Fibroblast of the conjunctiva (primary cell): ENCODE results near the gene PEX1.
"Not testable (repeated sequence)": the region's sequence is repeated elsewhere in the genome, so short reads cannot be mapped to it uniquely, and the experiment has no call there.

Source experiments
- DNase-seq: peaks from one replicate; pipeline ENCODE4 v3.0.0-alpha.2; 2010; ENCODE audit warnings: low read depth

PEX1 gene

DNA sequence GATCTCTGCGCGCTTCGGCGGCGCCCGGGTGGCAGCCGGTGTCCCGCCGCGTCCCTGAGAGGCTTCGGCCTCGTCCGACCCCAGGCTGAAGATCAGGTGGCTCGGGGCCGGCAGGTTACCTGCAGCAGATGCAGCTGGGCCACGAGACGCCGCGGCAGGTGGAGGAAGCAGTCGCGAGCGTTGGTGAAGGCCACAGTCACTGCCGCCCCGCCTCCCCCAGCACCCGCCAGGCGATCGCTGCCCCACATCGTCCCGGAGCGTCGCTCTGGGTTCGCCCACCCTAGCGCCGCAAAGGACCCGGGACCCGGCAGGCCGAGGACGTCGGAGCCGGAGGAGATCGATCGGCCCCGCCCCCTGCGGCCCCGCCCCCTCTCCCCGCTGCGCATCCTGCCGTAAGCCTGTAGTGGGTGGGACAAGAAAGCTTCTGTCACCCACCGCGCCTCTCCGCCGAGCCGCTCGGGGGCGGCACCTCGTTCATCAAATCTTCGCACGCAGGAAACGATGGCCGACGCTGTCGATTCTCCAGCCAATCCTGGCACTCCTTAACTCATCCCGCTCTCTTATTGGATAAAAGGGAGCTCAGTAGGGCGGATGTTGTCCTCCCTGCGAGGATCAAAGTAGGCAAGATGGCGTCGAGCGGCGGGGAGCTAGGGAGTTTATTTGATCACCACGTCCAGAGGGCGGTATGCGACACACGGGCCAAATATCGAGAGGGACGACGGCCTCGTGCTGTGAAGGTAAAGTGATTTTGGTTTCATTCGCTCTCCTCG is at the start of gene PEX1, which contains the start of gene RBM48:
TSS of gene PEX1 (minus strand) at position 333 of the 770 bp plus-strand sequence. CDS start at position 248, 85 bp downstream.
TSS of gene RBM48 (plus strand) at position 608 of the 770 bp plus-strand sequence. CDS start at position 627, 19 bp downstream.
- peak; percentile 98 for DNase-seq

DNA sequence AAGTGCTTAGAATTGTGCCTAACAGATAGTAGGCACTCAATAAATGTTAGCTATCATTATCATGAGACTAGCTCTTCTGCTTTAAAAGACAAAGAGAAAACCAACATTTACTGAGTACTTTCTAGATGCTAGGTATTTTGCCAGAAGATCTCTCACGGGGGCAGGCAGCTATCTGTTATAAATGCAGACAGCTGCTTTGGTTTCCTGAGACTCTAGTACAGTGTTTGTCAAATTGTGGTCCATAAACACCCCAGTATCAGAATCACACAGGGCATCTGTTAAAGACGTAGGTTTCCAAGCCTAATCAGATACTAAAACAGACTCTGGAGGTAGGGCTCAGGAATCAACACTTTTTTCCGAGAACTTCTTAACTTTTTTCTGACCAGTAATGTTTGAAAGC is 48.0 kb upstream of the PEX1 start:
- DNase-seq, result no peak

DNA sequence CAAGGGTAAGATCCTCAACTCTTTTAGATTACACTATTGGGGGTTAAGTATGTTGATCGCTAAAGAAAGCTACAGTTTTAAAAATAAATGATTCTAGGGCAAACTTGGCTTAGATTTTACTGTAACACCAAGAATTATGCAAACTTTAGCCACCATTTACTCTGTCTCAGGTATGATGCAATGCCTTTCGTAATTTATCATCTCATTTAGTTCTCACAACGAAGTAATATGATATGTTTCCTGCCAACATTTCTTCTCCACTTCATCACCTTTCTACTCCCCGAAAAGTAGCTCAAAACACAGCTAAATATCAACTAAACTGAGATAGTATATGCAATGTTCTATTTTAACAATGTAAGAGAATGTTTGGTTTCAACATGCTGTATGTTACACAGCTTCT is 40.8 kb upstream of the PEX1 start:
- no peak for DNase-seq

DNA sequence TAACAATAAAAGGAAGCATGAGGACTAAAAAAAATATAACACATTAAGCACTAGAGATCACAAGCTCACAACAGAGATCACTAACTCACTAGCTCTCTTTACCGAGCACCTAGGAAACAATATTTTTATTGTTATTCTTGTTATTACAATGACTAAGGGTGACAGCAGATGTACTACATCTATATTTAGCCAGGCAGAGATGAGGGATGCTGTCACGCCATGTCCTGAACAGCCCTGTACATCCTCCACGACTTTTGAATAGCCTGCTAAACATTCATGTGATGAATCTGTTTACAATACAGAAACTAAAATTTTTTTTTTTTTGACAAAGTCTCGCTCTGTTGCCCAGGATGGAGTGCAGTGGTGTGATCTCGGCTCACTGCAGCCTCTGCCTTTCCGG is 39.1 kb upstream of the PEX1 start:
- DNase-seq, result no peak

DNA sequence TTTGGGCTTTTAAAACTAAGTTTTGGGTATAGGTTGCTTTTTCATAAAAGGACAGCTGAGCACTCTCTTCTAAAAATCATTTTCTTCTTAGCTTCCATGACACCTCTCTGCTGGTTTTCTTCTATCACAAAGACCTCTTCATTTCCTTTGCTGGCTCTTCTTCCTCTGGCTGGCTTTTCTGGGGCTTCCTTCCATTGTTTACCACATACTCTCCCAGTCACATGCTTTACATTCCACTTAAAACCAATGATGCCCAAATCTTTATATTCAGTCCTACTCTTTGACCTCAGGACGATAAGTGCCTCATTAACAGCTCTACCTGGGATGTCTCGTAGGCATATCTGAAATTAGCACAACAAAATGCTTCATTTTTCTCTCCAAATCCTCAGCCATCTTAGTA is 35.0 kb upstream of the PEX1 start:
- no peak for DNase-seq

DNA sequence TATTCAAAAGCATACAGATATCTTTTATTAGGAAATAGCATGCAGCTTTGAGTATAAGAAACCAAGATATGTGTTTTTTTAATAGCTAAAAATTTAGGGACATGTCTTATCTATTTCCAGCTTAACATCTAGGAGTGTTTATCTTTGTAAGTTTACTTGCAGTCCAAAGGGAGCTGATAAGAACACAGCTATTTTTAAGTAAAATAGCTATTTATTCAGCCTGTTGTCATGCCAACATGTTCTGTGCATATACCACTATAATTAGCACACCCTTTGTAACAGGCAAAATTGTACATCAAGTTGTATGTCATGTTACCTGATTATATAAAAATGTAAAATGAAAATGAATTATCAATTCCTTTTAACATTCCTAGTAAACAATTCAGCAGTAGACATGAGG is 32.3 kb upstream of the PEX1 start:
- DNase-seq, result no peak

DNA sequence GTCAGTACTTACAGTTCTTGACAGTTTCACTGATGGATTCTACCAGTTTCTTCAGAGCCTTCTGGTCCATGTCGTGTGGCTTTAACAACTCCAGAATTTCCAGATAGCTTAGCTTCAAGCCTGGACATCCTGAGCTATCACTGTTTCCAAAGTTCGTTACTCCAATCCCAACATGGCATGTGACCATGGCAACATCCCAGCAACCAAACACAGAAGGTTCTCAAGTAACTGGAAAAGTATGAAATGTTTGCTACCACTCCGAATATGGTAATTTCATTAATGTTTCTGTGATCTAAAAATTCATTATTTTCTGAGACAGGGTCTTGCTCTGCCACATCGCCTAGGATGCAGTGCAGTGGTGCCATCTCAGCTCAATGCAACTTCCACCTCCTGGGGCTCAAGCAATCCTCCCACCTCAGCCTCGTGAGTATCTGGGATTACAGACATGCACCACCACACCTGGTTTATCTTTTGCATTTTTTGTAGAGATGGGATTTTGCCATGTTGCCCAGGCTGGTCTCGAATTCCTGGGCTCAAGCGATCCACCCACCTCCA is 29.6 kb upstream of the PEX1 start:
- no peak for DNase-seq

DNA sequence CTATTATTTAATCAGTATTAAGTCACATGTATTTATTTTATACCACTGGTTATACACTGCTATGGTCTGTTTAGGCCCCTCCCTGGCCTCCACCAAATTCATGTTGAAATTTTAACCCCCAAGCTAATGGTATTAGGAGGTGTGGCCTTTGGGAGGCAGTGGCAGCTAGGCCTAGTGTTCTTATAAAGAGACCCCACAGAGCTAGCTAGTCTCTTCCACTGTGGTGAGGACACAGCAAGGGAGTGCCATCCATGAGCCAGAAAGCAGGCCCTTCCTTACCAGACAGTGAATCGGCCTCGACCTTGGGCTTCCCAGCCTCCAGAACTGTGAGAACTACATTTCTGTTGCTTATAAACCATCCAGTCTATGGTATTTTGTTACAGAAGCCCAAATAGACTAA is 28.9 kb upstream of the PEX1 start:
- no peak for DNase-seq

DNA sequence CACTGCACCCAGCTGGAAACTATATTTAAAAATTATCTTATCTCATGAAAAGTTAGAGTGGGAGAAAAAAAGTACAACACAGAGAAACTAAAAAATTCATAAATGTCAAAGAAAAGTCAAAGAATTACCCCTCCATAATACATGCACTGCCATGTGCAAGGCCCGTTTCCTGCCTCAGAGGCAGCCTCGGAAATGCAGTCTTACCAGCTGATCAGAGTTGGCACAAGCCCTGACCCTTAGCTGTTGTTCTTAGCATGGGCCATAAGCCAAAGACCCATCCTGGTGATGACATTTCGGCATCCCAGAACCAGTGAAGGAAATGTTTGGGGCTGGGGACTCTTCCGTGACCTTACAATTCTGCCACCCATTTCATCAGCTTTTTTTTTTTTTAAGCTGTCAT is 21.9 kb upstream of the PEX1 start:
- DNase-seq, result no peak

DNA sequence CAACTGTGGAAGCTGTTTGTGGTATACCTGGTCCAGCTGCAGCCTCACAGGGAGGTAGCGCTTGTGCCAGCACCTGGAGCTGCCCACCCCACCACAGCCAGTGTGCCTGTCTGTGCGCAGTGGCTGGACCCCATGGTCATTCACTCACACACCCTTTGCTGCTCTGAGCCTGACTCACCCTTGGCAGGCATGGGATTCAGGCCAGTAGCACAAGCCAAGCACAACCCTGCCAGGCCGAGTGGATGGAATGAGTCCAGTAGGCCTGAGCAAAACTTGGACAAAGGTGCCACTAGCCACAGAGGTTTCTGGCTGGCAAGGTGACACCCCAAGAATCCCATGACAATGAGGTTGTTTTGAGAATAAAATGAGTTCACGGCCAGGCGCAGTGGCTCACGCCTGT is 19.3 kb upstream of the PEX1 start:
- no peak for DNase-seq

DNA sequence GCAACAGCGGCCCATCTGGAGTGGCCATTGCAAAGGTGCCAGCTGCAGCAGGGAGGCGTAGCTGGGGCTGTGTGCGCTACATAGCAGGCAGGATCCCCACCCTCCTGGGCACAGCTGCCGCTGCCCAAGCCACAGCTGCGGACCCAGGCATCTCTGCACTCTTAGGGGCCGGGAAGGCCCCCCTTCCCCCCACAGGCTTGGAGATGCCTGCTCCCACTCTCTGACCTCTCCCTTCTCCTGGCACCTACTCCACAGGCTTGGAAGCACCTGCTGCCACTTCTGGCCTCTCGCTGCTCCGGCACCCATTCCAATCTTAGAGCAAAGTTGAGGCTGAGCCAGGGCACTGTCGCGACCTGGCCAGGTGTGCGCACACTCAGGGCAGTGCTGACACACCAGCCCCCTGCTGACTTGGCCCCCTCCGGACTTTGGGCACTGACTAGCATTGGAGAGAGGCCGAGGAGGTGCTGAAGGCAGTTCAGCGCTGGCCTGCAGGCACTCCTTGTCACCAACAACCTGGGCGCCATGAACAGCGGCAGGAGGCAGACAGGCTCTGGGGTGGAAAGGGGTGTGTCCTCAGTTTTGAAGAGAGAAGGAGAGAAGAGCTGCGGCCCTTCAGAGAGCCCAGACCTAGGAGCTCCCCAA is 18.7 kb upstream of the PEX1 start:
- DNase-seq, result no peak

DNA sequence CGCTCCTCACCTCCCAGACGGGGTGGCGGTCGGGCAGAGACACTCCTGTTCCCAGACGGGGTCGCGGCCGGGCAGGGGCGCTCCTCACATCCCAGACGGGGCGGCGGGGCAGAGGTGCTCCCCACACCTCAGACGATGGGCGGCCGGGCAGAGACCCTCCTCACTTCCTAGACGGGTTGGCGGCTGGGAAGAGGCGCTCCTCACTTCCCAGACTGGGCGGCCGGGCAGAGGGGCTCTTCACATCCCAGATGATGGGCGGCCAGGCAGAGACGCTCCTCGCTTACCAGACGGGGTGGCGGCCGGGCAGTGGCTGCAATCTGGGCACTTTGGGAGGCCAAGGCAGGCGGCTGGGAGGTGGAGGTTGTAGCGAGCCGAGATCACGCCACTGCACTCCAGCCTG is 16.8 kb upstream of the PEX1 start:
- not testable (repeated sequence) for DNase-seq

DNA sequence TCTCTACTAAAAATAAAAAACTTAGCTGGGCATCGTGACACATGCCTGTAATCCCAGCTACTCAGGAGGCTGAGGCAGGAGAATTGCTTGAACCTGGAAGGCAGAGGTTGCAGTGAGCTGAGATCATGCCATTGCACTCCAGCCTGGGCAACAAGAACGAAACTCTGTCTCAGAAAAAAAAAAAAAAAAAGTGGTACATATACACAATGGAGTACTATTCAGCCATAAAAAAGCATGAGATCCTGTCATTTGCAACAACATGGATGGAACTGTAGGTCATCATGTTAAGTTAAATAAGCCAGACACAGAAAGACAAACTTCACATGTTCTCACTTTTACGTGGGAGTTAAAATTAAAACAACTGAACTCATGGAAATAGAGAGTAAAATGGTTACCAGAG is 15.2 kb upstream of the PEX1 start:
- DNase-seq, result not testable (repeated sequence)

DNA sequence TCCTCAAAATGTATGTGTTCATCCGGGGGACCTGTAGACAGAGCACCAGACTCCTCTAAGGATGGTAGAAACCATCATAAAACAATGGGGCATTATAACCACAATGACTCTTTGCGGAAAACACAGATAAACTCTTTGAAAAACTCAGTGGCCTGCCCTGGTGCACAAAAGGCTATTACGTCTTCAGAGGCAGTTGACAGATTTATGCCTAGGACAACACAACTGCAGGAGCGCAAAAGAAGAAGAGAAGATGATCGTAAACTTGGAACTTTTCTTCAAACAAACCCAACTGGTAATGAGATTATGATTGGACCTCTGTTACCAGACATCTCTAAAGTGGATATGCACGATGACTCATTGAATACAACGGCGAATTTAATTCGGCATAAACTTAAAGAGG is 6.3 kb upstream of the PEX1 start:
- no peak for DNase-seq

DNA sequence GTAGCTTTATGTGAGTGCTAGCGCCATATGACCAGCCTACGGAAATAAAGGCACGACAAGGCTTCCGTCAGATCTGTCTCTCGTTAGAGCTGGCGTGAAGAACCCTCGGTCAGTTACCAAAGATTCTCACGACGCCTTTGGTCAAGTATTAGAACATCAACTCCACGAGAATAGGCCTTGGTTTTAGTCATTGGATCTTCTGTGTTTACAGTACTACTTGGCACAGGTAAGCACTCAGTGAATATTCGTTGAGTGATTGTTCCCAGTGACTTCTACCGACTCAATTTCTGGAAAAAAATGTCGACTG is 591 bp upstream of the PEX1 start:
- no peak for DNase-seq

DNA sequence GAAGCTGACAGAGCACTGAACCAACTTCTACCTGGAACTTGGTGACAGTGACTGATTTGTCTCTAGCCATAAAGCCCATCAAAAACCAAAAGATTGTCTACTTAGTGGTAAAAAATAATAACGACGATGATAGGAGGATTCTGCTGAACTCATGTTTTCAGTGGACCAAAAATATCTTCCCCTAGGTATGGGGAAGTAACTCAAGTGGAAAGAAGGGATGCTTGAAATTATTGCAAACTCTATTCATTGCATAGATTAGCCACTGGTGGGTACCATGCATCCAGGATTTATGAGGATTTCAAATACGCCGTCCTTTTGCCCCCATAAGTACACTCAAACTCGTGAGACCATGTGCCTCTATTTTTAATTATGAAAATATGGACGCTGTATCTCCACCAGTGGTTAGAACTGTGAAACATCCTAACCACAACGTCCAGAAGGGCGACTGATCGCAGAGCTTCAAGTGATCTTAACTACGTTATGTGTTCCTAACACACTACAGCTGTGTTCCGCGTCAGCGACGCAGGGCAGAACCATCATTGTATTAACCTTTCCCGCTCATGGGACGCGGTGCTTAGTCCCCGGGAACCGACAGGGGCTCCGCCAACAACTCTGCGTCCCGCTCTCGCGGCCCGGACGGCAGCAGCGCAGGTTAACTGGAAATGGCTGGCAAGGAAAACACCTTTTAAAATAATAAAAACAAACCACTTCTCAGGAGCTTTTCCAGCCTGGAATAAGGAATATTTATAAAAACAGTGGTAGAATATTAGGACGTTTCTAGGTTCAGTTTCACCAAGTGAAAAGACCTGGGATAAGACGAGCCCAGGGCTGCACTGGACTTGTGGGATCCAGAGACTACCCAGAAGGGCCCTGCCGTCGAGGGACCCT is 776 bp downstream of the PEX1 start:
- peak; percentile 17 for DNase-seq

DNA sequence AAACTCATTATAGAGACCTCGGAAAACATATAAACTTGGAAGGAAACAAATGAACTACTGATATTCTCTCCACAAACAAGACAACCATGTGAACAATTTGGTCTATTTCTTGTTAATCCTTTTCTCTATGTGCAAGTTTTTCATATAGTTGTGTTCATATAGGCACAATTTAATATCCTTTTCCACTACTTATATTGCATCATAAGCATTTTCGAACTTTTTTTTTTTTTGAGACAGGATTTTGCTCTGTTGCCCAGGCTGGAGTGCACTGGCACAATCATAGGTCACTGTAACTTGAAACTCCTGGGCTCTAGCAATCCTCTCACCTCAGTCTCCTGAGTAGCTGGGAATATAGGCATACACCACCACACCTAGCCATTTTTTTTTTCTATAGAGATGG is 5.2 kb downstream of the PEX1 start:
- no peak for DNase-seq

DNA sequence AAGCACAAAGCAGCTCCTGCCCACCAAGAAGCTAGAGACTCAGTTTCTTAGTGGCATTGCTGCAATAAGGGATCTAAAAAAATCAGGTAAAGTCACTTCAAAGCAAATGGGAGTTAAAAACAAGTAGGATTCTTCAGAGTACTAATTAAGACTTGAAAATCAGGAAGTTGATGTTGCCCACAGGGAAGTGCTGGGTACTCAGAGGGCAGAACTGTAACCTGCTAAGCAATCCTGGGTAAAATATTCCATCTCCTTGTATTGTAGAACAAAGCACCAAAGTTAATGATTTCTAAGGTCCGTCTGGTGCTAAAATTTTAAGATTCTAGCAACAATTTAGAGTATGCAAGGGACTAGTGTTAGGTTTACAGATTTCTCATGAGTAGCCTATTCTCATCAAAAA is 8.3 kb downstream of the PEX1 start:
- no peak for DNase-seq

DNA sequence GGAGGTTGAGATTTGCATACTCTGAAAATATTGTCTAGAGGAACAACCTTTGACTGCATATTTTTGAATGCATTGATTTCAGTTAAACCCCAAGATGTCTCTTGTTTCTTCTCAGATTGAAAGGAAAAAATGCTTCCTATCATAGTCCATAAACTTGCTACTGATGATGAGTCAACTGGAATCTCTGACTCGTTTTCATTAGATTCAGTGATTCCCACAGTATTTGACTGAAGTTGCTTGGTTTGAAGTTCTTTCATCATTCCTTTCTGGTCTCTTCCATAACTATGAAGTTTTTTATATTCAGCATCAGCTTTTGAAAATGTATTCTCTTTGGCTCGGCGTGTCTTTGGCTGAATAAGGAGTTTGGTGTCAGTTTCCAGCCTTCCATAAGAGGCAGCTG is 10.7 kb downstream of the PEX1 start:
- no peak for DNase-seq

DNA sequence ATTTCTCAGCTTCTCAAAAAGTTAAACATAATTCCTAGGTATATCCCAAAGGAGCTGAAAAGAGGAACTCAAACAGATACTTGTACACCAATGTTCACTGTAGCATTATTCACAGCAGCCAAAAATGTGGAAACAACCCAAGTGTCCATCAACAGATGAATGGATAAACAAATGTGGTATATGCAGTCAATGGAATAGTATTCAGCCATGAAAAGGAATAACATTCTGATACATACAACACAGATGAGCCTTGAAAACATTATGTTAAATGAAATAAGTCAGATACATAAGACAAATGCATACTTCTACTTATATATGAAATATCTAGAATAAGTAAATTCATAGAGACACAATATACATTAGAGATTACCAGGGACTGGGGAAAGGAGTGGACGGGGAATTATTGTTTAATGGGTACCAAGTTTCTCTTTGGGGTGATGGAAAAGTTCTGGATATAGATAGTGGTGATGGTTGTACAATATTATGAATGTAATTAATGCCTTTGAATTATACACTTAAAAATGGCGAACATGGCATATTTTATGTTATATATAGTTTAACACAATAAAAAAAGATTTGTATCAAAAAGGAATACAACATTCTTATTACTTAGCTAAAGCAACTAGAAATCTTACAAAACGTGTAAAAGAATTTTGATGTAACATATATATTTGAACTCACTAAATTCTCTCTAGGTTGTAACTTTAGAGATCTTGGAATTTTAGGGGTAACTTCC is 15.0 kb downstream of the PEX1 start:
- DNase-seq, result no peak

DNA sequence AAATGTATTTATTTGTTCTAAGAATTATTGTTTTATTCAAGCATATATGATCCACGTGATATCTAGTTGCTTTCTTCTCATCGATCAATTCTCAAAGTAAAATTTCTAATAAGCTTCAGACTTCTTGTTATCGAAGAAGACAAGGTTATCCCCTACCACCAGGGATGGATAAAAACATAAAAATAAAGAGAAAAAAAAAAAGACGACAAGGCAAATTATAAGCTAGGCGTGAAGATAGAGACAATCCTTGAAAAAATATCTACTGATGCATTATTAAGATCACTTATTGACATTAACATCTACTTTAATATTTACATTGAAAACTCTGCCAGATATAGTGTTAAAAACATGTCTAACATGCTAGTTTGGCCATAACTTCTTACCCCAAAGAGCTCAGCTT is 19.4 kb downstream of the PEX1 start:
- DNase-seq, result no peak

DNA sequence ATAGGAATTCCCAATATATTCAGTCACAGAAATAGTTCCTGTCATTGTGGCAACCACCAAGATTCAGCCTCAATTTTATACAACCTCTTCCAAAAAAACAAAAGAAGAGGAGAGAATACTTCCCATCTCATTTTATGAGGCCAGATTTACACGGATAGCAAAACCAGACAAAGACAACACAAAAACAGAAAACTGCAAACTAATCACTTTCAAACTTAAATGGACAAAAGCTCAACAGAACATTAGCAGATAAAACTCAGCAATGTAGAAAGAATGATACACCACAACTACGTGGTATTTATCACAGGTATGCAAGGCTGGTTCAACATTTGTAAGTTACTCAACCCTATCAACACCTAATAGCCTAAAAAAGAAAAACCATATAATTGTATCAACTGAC is 22.0 kb downstream of the PEX1 start:
- DNase-seq, result no peak
